Measurements from ENCODE around the gene AHI1. TPM values are rescaled to one million over a fixed set of nuclear protein-coding genes. Genes with fewer than 3 reads are reported as not detected.

The AHI1 gene
- total RNA-seq, 1 experiment from 2014 or later = 8.9 TPM

GRCh38 chr6:135283926-135284325 is 213.6 kb downstream of the AHI1 start:
- CTCF ChIA-PET = no interaction called here
- Histone ChIP-seq H3K4me1 (ENCODE audit: insufficient read depth, low read length) (no peaks in the 10 kb centered on the region), H3K9me2 (replicated peaks; ENCODE audit: low read length) (no peaks in the 10 kb centered on the region), H3K9me3 (ENCODE audit: low read length) (no peaks in the 10 kb centered on the region), H3K9ac (ENCODE audit: low read length) (no peak overlapping the region), H3K4me3 (ENCODE audit: low read length) (no peak overlapping the region), H3F3A (ENCODE audit: low read length, unreplicated experiment) (no peaks in the 10 kb centered on the region), H3K27me3 (ENCODE audit: low read length) (no peaks in the 10 kb centered on the region), H3K4me2 (ENCODE audit: low read length) (no peak overlapping the region), H3K36me3 (ENCODE audit: low read depth, low read length) (no peaks in the 10 kb centered on the region), H2AFZ (ENCODE audit: low read length) (no peak overlapping the region), H3K79me2 (ENCODE audit: low read length) (no peaks in the 10 kb centered on the region), H4K20me1 (ENCODE audit: low read length) (no peaks in the 10 kb centered on the region), H3K27ac (ENCODE audit: low read length) (no peak overlapping the region)
- ATAC-seq = no peak
- no peak for TF ChIP-seq EZH2phosphoT487 (IDR thresholded peaks at IDR 0.05; ENCODE audit: borderline replicate concordance, low read length)
- no peak for TF ChIP-seq CTCF (conservative IDR thresholded peaks at IDR 0.05; ENCODE audit: low read depth, low read length)
- no peak for TF ChIP-seq EZH2 (IDR thresholded peaks at IDR 0.05; ENCODE audit: low read length, unreplicated experiment)
- POLR2A ChIA-PET (ENCODE audit: unreplicated experiment) = no interaction called here
- intact Hi-C loops (cut with micrococcal nuclease) = no loop called here
- no peak for DNase-seq
- BruUV-seq (replicated peaks) = no TSS peak

- POLR2A ChIA-PET (ENCODE audit: unreplicated experiment) = no interaction called here
- Histone ChIP-seq H3K27ac (ENCODE audit: low read length) (no peak overlapping the region), H3K9ac (ENCODE audit: low read length) (no peak overlapping the region), H4K20me1 (ENCODE audit: low read length) (no peaks in the 10 kb centered on the region), H3K4me2 (ENCODE audit: low read length) (no peak overlapping the region), H3K4me1 (ENCODE audit: insufficient read depth, low read length) (no peaks in the 10 kb centered on the region), H2AFZ (ENCODE audit: low read length) (no peak overlapping the region), H3F3A (ENCODE audit: low read length, unreplicated experiment) (no peaks in the 10 kb centered on the region), H3K27me3 (ENCODE audit: low read length) (no peaks in the 10 kb centered on the region), H3K9me3 (ENCODE audit: low read length) (no peaks in the 10 kb centered on the region), H3K9me2 (replicated peaks; ENCODE audit: low read length) (no peaks in the 10 kb centered on the region), H3K79me2 (ENCODE audit: low read length) (no peaks in the 10 kb centered on the region), H3K4me3 (ENCODE audit: low read length) (no peak overlapping the region), H3K36me3 (ENCODE audit: low read depth, low read length) (no peaks in the 10 kb centered on the region)
- DNase-seq (no peak), ATAC-seq (no peak)
- CTCF ChIA-PET = no interaction called here
- TF ChIP-seq CTCF (conservative IDR thresholded peaks at IDR 0.05; ENCODE audit: low read depth, low read length) (no peak), EZH2phosphoT487 (IDR thresholded peaks at IDR 0.05; ENCODE audit: borderline replicate concordance, low read length) (no peak), EZH2 (IDR thresholded peaks at IDR 0.05; ENCODE audit: low read length, unreplicated experiment) (no peak)
- intact Hi-C loops (cut with micrococcal nuclease) = no loop called here
- no TSS peak for BruUV-seq (replicated peaks)
Measured at GRCh38 chr6:135282395-135282794, 215.1 kb downstream of the AHI1 start.

GRCh38 chr6:135281964-135282363 is 215.6 kb downstream of the AHI1 start:
- CTCF ChIA-PET = no interaction called here
- POLR2A ChIA-PET (ENCODE audit: unreplicated experiment) = no interaction called here

More at GRCh38 chr6:135281964-135282363, 215.6 kb downstream of the AHI1 start:
- Histone ChIP-seq H3F3A (ENCODE audit: low read length, unreplicated experiment) (no peaks in the 10 kb centered on the region), H3K9ac (ENCODE audit: low read length) (no peak overlapping the region), H2AFZ (ENCODE audit: low read length) (no peak overlapping the region), H3K36me3 (ENCODE audit: low read depth, low read length) (no peaks in the 10 kb centered on the region), H3K9me3 (ENCODE audit: low read length) (no peaks in the 10 kb centered on the region), H3K27ac (ENCODE audit: low read length) (no peak overlapping the region), H3K27me3 (ENCODE audit: low read length) (no peaks in the 10 kb centered on the region), H3K4me3 (ENCODE audit: low read length) (no peak overlapping the region), H4K20me1 (ENCODE audit: low read length) (no peaks in the 10 kb centered on the region), H3K4me1 (ENCODE audit: insufficient read depth, low read length) (no peaks in the 10 kb centered on the region), H3K4me2 (ENCODE audit: low read length) (no peak overlapping the region), H3K79me2 (ENCODE audit: low read length) (no peaks in the 10 kb centered on the region), H3K9me2 (replicated peaks; ENCODE audit: low read length) (no peaks in the 10 kb centered on the region)
- TF ChIP-seq CTCF (conservative IDR thresholded peaks at IDR 0.05; ENCODE audit: low read depth, low read length) = no peak
- TF ChIP-seq EZH2phosphoT487 (IDR thresholded peaks at IDR 0.05; ENCODE audit: borderline replicate concordance, low read length) = no peak
- TF ChIP-seq EZH2 (IDR thresholded peaks at IDR 0.05; ENCODE audit: low read length, unreplicated experiment) = no peak
- DNase-seq (no peak), ATAC-seq (no peak)
- intact Hi-C loops (cut with micrococcal nuclease) = no loop called here
- no TSS peak for BruUV-seq (replicated peaks)

Data from PC-3 (cell line).